Adrenal gland (tissue), 5 donors: Measurements from ENCODE around the gene LAPTM5.
A peak's percentile ranks its signal among the peaks of the same experiment; 100 is the strongest.

Experiments
- POLR2A ChIP-seq, 2 donors: fragments of 450-650 bp; IDR thresholded peaks; one replicate each; pipeline ENCODE4 v1.6.1; 2017; ENCODE audit warnings: antibody characterized with exemption in 2 of 2, mild to moderate bottlenecking in 2 of 2, moderate library complexity in 1 of 2
- TF ChIP-seq, protein P1 (sequence below), 6 experiments: fragments of 450-650 bp in 4 of 6; fragments of 200-600 bp in 2 of 6; sonication (generic) in 1 of 6; IDR thresholded peaks; 1 replicate in 5 of 6; 2 replicates in 1 of 6; pipeline versions ENCODE4 v1.5.1 to v1.8.0; 2016 to 2021; ENCODE audit warnings: antibody characterized with exemption in 6 of 6, mild to moderate bottlenecking in 2 of 6, moderate library complexity in 1 of 6
- donor health status: DM: no; HTN: no; CAD: no.

DNA sequence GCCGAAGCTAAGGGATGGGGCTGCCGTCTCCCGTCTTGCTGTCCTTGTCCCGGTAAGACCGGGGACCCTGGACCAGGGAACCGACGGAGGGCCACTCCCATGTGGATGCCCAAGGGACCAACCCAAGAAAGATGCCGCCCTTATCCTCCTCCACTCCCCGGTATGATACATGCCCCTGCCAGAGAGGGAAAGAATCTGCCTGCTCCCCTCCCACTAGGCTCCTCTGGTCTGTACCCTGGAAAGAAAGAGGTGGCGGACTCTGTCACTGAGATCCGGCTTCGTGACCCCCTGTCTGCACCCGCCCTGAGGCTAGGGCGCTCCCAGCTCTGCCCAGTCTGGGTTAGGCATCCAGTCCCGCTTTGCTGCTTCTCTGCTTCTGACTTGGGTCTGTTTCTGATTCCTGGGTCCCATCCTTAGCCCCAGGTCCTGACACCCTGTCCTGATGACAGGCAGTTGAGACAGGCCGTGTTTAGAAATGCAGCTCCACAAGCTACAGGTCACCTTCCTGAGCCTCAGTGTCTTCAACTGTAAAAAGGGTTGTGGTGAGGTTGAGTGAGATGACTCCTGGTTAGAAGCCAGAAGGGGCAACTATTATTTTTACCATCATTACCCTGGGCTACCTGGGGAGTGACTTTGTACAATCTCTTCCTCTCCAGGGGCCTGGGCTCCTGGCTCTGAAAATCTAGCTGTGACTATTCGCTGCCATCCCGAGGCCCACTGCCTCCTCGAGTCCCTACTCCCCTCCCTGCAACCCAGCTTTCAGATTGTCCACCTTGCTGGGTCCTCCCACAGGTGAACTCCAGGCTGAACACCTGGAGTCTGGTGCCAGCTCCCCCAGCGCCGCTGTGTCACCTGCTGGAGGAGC lies 37.9 kb downstream of the LAPTM5 start:
- TF ChIP-seq, protein P1, sequence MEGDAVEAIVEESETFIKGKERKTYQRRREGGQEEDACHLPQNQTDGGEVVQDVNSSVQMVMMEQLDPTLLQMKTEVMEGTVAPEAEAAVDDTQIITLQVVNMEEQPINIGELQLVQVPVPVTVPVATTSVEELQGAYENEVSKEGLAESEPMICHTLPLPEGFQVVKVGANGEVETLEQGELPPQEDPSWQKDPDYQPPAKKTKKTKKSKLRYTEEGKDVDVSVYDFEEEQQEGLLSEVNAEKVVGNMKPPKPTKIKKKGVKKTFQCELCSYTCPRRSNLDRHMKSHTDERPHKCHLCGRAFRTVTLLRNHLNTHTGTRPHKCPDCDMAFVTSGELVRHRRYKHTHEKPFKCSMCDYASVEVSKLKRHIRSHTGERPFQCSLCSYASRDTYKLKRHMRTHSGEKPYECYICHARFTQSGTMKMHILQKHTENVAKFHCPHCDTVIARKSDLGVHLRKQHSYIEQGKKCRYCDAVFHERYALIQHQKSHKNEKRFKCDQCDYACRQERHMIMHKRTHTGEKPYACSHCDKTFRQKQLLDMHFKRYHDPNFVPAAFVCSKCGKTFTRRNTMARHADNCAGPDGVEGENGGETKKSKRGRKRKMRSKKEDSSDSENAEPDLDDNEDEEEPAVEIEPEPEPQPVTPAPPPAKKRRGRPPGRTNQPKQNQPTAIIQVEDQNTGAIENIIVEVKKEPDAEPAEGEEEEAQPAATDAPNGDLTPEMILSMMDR (IDR thresholded peaks at IDR 0.05): peak in 1 of 6 experiments; percentile 5
- TF ChIP-seq POLR2A (IDR thresholded peaks at IDR 0.05): no peak
